ENCODE data around the gene PDGFB. TPM values are rescaled to one million over a fixed set of nuclear protein-coding genes. Genes with fewer than 3 reads are reported as not detected.

PDGFB gene
- total RNA-seq, 4 donors from 2014 or later, result 2.7 to 7.5 (median 4.0) TPM

DNA sequence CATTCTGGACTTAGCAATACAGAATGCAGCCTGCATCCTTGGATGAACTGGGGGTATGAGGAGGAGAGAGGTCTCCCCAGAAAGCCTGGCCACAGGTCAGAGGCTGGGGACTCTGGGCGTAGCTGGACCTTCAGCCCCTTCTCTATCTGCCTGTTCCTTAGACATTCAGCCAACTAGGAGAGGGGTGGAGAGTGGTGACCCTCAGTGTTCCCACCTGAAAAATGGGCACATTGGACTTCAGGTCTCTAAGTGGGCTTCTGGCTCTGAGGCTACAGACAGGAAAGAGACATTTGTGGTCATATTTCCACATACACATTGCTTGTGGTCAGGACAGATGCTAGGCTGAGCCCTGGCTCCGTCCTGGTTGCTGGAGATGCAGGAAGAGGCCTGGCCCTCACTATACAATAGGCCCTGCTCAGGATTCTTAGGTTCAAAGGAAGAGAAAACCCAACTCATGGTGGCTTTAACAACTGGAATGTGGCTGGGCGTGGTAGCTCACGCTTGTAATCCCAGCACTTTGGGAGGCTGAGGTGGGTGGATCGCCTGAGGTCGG lies 62.2 kb downstream of the PDGFB start:
- Histone ChIP-seq H3K9me3 (peaks cover 0 to 2% of the 10 kb centered on the region in 2 donors), H3K36me3 (no peaks in the 10 kb centered on the region), H3K4me3 (no peak overlapping the region), H3K4me1 (no peaks in the 10 kb centered on the region), H3K27ac (no peak overlapping the region), H3K27me3 (no peaks in the 10 kb centered on the region)
- TF ChIP-seq EP300 (IDR thresholded peaks at IDR 0.05; ENCODE audit: low read depth), result no peak
- TF ChIP-seq CTCF (IDR thresholded peaks at IDR 0.05), result no peak
- no peak for TF ChIP-seq POLR2AphosphoS5 (IDR thresholded peaks at IDR 0.05)
- no peak for TF ChIP-seq POLR2A (IDR thresholded peaks at IDR 0.05)
- in situ Hi-C loops (cut with MboI; ENCODE audit: low pct_ligation_motif_present in 1 of 4, low pct_unique_long_range_greater_than_20kb in 1 of 4, low sequenced_read_pairs in 3 of 4) (no loop called here), intact Hi-C loops (cut with DNase I; ENCODE audit: low total_unique reads) (no loop called here)
- no peak for DNase-seq
- 73 to 100% methylated on average over 1 to 6 of the region's 6 CpGs for WGBS, 2 donors (ENCODE audit: low coverage in 1 of 2)

GRCh38 chr22:39181778-39182177 lies 63.0 kb downstream of the PDGFB start:
- H3K4me3 ChIP-seq, result no peak overlapping the region
- no peak for TF ChIP-seq CTCF (IDR thresholded peaks at IDR 0.05)
- no peak for TF ChIP-seq POLR2AphosphoS5 (IDR thresholded peaks at IDR 0.05)
- TF ChIP-seq POLR2A (IDR thresholded peaks at IDR 0.05), result no peak
- TF ChIP-seq EP300 (IDR thresholded peaks at IDR 0.05; ENCODE audit: low read depth), result no peak
- H3K4me1 ChIP-seq, result peaks cover 0 to 7% (median 0%) of the 10 kb centered on the region in 4 donors
- no peak overlapping the region for H3K27ac ChIP-seq
- no peaks in the 10 kb centered on the region for H3K27me3 ChIP-seq
- H3K36me3 ChIP-seq, result no peaks in the 10 kb centered on the region
- 73 to 77% methylated on average over 3 to 5 of the region's 5 CpGs for WGBS, 2 donors (ENCODE audit: low coverage in 1 of 2)
- intact Hi-C loops (cut with DNase I; ENCODE audit: low total_unique reads) (no loop called here), in situ Hi-C loops (cut with MboI; ENCODE audit: low pct_ligation_motif_present in 1 of 4, low pct_unique_long_range_greater_than_20kb in 1 of 4, low sequenced_read_pairs in 3 of 4) (no loop called here)
- H3K9me3 ChIP-seq, result peaks cover 0 to 2% of the 10 kb centered on the region in 2 donors
- no peak for DNase-seq

DNA sequence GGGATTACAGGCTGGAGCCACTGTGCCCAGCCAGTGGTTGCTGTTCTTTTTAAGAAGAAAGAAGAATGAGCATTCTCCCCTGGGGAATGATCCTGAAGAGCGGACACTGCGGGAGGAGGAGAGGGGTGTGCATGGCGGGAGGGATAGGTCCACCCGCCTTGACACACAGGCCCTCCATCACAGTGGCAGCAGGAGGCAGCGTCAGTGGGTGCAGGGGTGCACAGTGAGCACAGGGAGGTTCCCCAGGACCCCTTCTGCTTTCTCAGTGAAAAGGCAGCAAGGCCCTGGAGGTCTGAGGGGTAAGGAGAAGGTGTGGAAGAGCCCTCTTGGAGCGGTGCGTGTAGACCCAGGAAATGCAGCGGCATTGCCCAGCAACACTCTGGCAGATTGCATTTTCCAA lies 63.4 kb downstream of the PDGFB start:
- H3K9me3 ChIP-seq, result peaks cover 0 to under 1% of the 10 kb centered on the region in 2 donors
- no peaks in the 10 kb centered on the region for H3K36me3 ChIP-seq
- TF ChIP-seq POLR2A (IDR thresholded peaks at IDR 0.05) (no peak), CTCF (IDR thresholded peaks at IDR 0.05) (no peak), POLR2AphosphoS5 (IDR thresholded peaks at IDR 0.05) (no peak), EP300 (IDR thresholded peaks at IDR 0.05; ENCODE audit: low read depth) (no peak)
- H3K4me3 ChIP-seq, result no peak overlapping the region
- H3K4me1 ChIP-seq, result peaks cover 0 to 9% (median 1%) of the 10 kb centered on the region in 4 donors
- no peak for DNase-seq
- intact Hi-C loops (cut with DNase I; ENCODE audit: low total_unique reads), result no loop called here
- in situ Hi-C loops (cut with MboI; ENCODE audit: low pct_ligation_motif_present in 1 of 4, low pct_unique_long_range_greater_than_20kb in 1 of 4, low sequenced_read_pairs in 3 of 4), result no loop called here
- peaks cover under 1% of the 10 kb centered on the region for H3K27me3 ChIP-seq
- WGBS, 2 donors (ENCODE audit: low coverage in 1 of 2), result 96 to 100% methylated on average over 5 to 8 of the region's 8 CpGs
- no peak overlapping the region for H3K27ac ChIP-seq

GRCh38 chr22:39179841-39180335 lies 64.9 kb downstream of the PDGFB start:
- Histone ChIP-seq H3K4me1 (peaks cover 11 to 21% (median 15%) of the 10 kb centered on the region in 4 donors), H3K4me3 (no peak overlapping the region), H3K27me3 (peaks cover 6% of the 10 kb centered on the region), H3K9me3 (no peaks in the 10 kb centered on the region), H3K36me3 (no peaks in the 10 kb centered on the region), H3K27ac (peak overlapping the region in 2 of 4 donors; percentile 58 to 77)
- TF ChIP-seq EP300 (IDR thresholded peaks at IDR 0.05; ENCODE audit: low read depth) (no peak), CTCF (IDR thresholded peaks at IDR 0.05) (no peak), POLR2AphosphoS5 (IDR thresholded peaks at IDR 0.05) (no peak)
- in situ Hi-C loops (cut with MboI; ENCODE audit: low pct_ligation_motif_present in 1 of 4, low pct_unique_long_range_greater_than_20kb in 1 of 4, low sequenced_read_pairs in 3 of 4) (loop anchor here in 3 of 4 donors (5.0 to 10.0 kb wide), 3 partner anchors 125 to 135 kb away; partner anchors contain the start of gene RPL3 (in 1 of the 3)), intact Hi-C loops (cut with DNase I; ENCODE audit: low total_unique reads) (loop anchor here (10.0 kb wide), 1 partner anchor 345 kb away; the partner anchor contains the start of gene ATF4)
- 60 to 64% methylated on average over 1 to 21 of the region's 21 CpGs for WGBS, 2 donors (ENCODE audit: low coverage in 1 of 2)
- DNase-seq, result no peak

All from transverse colon (tissue), 4 donors.